COLO829 (cell line): ENCODE measurements around the gene SVOPL.

Experiments used
- DNase-seq: peaks from one replicate; pipeline ENCODE4 v3.0.0; 2012; ENCODE audit warnings: low spot score

The SVOPL gene

DNA sequence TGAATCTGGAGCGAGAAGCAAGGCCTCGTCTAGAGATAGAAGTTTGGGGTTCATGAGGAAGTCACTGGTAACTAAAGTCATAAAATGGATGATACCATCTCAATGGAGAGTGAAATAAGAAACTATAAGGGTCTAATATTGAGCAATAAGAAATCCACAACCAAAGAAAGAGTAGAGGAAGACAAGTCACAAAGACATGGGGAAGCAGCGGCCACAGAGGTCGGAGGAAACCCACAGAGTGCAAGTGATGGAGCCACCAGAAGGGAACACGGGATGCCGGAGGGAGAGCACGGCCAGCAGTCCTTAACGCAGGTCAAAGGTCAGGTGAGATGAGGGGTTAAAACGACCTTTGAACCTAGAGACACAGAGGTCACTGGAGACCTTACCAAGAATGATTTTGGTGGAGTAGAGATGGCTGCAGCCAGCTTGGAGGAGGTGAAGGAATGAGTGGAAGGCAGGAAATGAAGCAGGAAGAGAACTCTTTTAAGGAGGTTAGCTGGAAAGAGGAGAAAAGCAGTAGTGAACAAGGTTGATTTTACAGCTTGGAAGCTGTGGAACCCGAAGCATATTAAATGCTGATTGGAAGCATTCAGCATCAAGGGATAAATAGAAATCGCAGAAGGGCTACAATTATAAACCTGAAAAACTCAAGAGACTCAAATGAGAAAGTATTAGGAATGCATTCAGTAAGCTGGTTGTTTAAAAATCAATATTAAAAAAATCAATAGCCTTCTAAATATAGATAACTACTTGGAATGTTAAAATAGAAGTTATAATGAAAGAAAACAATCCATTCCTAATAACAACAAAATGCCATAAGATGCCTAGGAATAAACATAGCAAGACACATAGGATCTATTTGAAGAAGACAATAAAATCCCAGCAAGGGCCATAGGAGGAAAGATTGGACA, 93.7 kb downstream of the SVOPL start:
- no peak for DNase-seq

DNA sequence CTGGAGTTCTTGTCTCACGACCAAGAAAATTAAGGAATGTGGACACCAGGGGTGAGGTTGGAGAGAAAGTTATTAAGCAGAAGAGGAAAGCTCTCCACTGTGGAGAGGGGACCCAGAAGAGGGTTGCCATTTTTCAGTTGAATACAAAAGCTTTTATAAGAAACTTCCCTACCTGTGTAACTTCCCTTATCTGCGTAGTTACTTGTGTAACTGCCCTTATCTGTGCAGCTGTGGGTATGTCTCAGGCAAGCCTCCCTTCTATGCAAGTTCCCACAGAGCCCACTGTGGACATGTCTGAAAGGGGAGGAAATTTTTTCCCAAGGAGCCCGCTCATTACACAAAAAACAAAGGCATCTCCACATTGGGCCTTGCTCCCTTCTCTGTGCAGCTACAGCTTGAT, 94.9 kb downstream of the SVOPL start:
- no peak for DNase-seq

DNA sequence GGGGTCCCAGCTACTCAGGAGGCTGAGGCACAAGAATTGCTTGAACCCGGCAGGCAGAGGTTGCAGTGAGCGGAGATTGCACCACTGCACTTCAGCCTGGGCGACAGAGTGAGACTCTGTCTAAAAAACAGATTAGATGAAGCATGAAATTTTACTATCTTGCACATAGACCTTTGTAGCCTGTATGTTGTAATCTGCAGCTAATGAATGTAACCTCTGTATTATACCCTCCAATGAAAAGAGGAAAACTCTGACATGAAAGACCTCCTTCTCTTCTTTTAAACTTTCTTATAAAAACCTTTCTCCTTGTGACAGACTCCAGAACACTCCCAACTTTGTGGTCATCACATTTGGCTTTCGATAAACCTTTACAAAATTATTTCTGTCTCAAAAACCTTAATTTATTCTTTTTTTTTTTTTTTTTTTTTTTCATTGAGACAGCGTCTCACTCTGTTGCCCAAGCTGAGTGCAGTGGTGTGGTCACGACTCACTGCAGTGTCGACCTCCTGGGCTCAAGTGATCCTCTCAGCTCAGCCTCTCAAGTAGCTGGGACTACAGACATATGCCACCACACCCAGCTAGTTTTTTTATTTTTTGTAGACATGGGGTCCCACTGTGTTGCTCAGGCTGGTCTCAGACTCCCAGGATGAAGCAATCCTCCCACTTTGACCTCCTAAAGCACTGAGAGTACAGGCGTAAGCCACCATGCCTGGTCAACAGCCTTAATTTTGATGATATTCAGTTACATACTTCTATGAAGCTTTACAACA, 97.4 kb downstream of the SVOPL start:
- DNase-seq: peak; percentile 94

DNA sequence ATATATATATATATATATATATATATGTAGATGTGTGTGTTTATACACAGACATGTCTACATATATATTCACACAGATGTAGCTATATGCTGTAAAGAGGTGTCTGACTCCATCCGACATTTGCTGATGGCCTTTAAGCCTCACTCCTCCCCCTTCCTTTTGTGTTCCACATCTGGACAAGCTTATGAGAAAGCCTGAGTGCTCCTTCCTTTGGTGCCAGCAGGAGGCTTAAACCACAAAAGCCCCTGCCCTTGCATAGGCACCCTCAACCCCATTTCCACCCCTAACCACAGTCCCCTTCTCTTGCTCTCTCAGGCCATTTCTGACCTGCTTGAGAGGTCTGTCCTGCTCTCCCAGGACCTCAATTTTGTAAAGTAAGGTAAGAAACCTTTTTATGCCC, 98.7 kb downstream of the SVOPL start:
- no peak for DNase-seq

DNA sequence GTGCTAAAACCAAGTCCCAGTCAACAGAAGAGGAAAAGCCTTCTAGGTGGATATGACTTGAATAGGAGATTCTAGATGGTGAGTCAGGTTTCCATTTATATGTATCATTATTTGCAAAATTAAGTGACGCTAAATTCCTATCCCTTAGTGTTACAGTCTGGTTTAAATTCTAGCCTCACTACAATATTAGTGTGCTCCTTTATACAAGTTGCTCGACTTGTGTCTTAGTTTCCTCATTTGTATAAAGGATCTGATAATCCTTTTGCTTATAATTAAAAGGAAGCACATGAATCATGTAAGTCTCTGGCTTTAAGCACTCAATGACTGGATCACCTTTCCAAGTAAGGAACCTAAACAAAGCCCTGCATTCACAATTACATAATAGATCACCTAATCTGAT, 105.7 kb downstream of the SVOPL start:
- DNase-seq: no peak

DNA sequence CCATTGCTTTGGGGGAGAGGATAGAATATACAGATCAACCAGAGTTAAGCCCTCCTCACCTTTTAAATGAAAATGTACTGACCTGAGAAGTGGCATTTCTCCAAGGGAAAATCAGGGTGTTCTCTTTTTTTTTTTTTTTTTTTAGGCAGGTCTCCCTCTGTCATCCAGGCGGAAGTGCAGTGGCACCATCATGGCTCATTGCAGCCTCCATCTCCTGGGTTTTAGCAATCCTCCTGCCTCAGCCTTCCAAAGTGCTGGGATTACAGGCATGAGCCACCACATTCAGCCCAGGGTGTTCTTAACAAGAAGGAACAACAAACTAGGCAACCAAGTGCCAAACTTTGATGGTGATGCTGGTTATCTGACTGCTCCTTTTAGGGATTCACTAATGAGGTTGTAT, 111.0 kb downstream of the SVOPL start:
- DNase-seq: no peak

DNA sequence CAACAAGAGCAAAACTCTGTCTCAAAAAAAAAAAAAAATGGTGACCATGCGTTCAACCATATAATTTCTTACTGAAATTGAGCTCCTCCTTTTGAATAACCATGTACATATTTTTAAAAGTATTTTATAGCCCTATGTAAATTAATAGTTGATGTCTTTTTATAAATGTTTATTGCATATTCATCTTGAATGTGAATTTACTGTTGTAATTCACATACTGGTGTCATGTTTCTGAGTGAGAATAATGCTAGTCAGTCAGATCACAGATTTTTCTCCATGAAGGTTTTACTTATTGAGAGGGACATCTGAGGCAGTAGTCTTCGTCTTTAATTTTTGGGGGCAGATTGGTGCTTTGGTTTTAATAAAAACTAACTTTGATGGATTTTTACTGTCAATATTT, 112.2 kb downstream of the SVOPL start:
- DNase-seq: no peak

DNA sequence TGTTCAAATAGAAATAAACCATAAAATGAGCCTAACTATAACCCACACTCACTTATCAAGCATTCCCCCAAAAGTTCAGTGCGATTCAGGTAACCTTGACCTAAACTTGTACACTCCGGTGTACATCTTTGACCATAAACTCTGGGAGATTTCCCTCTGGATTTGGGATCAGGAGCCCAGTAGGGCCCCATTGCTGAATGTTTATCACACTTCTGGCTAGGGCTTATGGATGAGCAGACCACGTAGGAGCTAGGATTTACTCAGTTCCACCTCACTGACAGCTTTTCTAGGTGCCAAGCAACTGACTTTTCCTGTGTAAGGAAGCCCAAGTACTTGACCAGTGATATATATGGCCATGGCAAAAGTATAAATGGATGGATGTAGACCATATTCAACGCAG, 113.7 kb downstream of the SVOPL start:
- no peak for DNase-seq

DNA sequence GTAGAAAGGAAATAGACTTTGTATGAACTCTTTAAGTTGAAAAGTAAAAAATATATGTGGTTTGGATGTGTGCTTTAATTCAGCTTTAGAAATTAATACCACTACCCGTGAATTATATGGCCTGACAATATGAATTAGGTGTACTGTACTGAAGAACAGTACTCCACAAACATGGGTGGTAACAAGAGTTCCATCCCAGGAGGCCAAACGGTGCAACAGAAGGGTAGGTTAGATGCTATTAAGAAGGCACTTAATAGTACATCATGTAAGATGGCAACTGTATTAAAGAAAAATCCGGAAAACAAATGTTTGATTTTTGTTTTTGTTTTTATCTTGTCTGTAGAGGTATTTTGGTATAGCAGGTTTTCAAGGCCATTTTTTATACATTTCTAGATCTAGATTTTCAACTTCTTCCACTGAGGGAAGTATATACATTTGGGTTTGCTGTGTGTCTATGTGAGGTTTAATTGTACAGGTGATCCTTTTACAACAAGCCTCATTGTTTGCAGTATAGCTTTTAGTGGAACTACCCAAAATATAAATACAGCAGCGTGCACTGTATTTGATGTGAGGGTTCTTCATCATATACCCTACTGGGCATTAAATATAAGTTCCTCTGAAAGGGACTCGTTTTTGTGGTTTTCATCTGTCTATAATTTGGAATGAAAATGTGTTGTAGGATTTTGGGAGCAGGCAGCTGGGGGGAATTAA, 115.7 kb downstream of the SVOPL start:
- no peak for DNase-seq

DNA sequence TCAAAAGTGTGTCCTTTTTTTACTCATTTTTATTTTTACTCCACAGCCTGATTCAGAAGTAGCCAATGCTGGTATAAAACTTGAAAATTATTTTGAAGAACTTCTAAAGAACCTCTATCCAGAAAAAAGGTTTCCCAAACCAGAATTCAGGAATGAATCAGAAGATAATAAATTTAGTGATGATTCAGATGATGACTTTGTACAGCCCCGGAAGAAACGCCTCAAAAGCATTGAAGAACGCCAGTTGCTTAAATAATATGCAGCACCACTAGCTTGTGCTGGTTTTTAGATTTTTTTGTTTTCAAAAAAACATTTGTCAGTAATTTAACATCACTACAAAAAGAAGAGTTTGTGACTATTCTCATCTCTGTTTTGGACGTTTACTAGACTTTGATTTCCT, 116.5 kb downstream of the SVOPL start:
- DNase-seq: no peak

DNA sequence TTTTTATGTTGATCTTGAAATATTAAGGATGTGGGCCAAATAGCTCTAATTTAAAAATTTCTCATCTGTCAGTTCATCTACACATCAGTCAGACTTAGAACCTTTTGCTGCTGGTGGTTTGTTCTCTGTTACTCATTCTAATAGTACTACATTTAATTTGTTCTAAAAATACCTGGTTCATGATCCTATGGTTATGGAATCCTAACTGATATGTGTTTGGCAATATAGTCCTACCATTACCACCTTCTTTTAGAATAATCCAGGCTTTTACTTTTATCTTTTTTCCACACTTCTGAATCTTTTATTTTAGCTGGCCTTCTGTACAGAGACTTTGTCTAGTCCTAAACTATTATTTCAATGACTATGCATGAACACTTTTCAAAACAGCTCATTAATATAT, 116.9 kb downstream of the SVOPL start:
- no peak for DNase-seq

DNA sequence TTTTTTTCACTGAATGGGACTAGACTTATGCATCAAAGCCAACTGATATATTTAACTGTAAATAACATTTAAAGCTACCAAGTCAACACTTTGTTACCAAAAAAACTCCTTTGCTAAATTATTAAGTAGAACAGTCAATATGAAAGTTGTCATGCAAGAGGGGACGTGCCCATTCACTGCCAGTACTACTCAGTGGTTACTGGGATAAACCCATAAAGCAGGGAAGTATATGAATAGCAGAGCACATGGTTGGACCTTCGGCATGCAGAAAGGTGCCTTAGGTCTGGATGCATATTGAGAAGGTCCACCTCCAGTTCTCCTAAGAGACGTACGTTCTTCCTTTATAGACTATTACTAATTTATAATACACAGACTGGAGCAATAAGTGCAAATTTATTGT, 120.1 kb downstream of the SVOPL start:
- no peak for DNase-seq

DNA sequence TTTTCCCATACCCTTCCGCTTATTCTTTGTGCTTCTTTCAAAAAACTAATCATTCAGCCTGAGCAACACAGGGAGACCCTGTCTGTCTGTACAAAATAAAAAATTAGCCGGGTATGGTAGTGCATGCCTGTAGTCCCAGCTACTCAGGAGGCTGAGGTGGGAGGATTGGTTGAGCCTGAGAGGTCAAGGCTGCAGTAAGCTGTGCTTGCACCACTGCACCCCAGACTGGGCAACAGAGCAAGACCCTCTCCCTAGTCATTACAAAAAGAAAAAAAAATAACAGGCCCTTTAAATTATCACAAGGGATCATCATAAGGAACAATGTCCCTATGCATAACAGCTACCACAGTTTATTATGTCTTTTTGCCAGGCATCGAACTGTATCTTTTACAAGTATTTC, 121.5 kb downstream of the SVOPL start:
- DNase-seq: no peak

DNA sequence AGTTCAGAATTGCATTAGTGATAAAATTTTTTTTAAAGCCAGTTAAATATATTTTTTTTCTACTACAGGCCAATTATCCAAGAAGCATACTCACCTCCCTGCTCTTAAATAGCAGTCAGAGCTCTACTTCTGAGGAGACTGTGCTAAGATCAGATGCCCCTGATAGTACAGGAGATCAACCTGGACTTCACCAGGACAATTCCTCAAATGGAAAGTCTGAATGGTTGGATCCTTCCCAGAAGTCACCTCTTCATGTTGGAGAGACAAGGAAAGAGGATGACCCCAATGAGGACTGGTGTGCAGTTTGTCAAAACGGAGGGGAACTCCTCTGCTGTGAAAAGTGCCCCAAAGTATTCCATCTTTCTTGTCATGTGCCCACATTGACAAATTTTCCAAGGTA, 122.0 kb downstream of the SVOPL start:
- DNase-seq: no peak

DNA sequence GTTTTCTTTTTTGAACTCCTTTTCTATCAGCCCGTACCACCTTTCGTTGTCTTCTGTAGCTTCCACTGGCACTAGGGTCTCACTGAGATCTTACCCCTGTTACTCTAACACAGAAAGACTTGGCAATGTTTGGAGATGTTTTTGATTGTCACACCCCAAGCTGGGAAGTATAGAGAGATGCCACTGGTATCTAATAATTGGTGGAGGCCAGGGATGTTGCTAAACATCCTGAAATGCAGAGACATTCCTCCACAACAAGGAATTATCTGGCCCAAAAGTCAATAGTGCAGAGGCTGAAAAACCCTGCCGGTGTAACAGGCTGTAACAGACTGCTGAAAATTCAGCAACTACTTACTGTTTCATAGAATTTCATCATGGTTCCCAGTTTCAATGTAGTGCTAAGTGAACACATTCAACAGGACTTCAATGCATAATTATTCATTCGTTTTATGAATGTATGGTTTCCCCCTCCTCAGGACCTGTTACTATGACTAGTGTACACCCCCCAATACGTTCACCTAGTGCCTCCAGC, 125.2 kb downstream of the SVOPL start:
- no peak for DNase-seq

DNA sequence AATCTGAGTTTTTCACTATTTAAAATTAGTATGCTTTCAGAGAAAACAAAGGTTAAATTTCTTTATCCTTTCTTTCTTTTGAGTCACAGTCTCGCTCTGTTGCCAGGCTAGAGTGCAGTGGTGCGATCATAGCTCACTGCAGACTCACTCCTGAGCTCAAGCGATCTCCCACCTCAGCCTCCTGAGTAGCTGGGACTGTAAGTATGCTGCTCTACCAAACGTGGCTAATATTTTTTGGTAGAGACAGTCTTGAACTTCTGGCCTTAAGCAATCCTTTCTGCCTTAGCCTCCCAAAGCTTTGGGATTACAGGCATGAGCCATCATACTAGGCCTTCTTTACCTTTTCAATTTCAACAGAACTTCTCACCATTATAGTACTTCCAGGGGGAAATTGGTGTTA, 127.4 kb downstream of the SVOPL start:
- DNase-seq: no peak

DNA sequence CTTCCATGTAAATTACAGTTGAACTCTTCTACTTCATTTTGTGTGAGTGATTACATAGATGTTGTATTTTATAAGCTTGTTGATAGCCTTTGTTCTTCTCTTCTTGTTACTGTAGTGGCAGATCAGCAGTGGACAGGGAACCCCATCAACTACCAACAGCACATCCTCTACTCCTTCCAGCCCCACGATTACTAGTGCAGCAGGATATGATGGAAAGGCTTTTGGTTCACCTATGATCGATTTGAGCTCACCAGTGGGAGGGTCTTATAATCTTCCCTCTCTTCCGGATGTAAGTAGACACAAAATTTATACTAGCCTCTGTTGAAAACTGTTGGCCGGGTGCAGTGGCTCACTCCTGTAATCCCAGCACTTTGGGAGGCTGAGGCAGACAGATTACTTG, 130.4 kb downstream of the SVOPL start:
- no peak for DNase-seq

DNA sequence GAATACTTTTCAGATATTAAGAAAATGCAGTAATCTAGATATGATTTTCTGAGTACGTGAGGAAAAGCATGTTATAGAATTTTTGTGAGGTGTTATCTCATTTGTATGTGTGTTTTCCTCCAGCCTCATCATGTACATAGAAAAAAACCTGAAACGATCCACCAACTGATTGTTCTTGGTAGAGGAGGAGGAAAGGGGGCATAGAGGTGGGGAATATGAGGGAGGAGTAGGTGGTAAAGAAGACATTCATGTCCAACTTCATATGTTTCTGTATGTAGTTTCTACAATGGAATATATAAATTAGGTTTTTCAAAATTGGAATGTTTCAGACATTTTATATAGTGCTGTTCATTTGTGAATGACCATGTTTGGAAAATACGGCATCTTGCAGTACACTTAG, 131.7 kb downstream of the SVOPL start:
- no peak for DNase-seq

DNA sequence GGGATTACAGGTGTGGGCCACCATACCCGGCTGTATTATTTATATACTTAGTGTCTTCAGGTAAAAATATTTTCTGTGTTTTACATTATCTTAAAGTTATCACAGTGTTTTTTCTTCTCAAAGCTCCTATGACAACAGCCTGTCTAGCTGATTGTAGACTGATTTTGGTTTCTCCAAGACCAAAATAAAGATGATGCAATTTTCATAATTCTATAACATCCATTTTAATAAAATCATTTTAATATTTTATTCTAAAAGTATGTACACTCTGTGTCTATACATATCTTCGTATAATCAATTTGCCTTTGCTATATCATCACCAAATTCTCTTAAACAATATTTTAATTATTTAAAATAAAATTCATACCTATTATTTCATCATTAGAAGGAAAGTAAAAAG, 132.5 kb downstream of the SVOPL start:
- DNase-seq: no peak

DNA sequence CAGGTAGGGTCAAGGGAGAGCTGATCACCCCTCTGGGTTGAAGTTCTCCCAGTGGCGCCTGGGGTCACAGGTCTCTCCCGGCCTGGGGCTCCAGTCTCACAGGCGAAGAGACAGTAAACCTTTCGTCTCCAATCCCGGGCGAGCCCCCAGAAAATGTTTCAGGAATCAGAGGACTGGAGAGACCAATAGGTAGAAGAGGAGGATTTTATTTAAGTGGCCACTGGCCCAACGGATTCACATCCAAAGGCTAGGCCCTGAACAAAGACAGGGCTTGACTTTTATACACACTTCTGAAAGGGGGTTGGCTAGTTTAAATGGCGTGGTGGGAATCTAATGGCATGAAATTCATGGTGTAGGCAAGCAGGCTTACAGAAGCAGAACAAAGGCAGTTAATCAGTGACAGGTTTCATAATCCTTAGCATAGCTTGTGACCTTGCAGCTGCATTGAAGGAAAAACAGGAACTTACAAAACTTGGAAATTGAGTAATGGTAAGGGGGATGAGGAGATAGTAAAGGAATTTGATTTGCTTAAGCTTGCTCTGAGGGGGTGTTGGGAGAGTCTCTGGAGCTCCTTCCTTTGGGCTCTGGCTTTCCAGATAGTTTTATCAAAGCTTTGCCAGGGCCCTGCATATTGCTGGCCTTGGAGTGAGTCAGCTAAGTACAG, 135.6 kb downstream of the SVOPL start:
- DNase-seq: no peak

DNA sequence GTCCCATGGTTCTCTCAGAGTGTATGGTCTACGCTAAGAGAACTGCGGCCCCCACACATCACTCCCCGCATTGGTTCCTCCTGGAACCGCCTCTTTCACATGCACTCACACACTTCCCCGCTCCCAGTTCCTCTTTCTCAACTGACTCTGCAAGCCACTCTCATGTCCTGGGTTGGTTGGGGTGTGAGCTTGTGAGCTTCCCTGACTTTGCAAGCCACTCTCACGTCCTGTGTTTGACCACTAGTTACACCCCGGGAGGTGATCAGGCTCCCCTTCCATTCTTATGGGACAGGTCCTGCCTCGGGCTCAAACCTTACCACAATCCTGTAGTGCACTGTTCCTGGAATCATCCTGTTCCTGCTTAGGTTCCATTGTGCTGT, 136.1 kb downstream of the SVOPL start:
- no peak for DNase-seq

DNA sequence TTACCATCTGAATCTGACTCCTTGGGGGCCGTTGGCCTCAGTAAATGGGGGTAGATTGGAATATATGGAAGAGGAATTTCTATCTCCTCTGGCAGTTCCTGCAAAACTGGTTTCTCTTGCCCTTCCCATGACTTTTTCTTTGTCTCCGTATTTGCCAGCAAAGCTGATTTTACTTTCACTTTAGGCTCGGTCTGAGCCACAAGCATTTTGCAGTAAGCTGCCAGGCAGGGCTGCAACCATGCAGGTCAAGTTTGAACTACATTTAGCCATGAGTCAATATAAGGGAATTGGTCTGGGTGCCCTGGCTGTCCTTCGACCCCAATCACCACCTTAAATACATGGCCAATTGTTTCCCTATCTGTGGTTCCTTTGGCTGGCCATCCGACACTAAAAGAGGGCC, 136.8 kb downstream of the SVOPL start:
- DNase-seq: no peak
